ENCODE data around the gene PLCH1. TPM values are rescaled to one million over a fixed set of nuclear protein-coding genes. Genes with fewer than 3 reads are reported as not detected.

PLCH1 gene
- total and polyA plus RNA-seq, 2 experiments from 2014 or later, result 2.6 to 5.8 TPM

DNA sequence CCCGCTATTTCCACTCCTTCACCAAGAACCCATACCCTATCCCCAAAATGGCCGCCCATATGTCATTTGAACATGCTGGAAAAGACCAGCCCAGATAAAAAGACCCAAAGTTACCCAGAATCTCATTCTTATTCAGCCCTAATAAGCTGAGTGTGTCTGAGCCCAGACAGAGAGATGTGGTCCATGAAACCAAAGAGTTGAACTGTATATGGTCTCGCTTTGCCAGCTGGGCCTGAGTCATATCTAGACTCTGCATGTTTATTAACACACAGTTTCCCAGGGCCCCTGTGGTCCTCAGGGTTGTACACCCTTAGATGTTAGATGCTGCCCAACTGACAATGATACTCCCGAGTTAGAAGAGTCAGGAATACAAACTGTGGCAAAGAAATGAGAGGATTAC, 249.5 kb downstream of the PLCH1 start:
- no peak for DNase-seq (ENCODE audit: low spot score)
- no peaks in the 10 kb centered on the region for H3K9me2 ChIP-seq (replicated peaks; ENCODE audit: insufficient read depth)
- no peak overlapping the region for H3K27ac ChIP-seq

DNA sequence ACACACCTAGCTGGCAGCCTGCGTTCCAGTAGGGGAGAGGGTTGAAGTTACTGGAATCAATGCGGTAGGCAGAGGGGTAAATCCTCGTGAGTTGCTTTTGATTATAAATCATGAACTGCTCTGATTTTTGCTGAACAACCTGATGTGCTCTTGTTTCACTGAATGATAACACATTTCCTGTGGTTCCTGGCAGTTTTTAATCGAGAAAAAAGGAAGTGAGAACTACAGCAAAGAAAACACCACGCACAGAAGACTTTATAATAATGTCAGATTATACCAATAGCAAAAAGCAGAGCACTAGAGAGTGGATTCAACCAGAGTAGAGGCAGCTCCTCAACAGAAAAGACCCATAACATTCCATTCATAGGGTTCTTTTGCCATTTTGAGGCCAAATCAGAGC, 250.5 kb downstream of the PLCH1 start:
- H2AFZ ChIP-seq, result no peak overlapping the region
- TF ChIP-seq, protein P1, sequence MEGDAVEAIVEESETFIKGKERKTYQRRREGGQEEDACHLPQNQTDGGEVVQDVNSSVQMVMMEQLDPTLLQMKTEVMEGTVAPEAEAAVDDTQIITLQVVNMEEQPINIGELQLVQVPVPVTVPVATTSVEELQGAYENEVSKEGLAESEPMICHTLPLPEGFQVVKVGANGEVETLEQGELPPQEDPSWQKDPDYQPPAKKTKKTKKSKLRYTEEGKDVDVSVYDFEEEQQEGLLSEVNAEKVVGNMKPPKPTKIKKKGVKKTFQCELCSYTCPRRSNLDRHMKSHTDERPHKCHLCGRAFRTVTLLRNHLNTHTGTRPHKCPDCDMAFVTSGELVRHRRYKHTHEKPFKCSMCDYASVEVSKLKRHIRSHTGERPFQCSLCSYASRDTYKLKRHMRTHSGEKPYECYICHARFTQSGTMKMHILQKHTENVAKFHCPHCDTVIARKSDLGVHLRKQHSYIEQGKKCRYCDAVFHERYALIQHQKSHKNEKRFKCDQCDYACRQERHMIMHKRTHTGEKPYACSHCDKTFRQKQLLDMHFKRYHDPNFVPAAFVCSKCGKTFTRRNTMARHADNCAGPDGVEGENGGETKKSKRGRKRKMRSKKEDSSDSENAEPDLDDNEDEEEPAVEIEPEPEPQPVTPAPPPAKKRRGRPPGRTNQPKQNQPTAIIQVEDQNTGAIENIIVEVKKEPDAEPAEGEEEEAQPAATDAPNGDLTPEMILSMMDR (IDR thresholded peaks at IDR 0.05; ENCODE audit: poor library complexity), result no peak
- DNase-seq (ENCODE audit: low spot score), result no peak
- H3K27ac ChIP-seq, result no peak overlapping the region
- no peaks in the 10 kb centered on the region for H3K36me3 ChIP-seq (replicated peaks; ENCODE audit: insufficient read depth, low read depth)
- no peaks in the 10 kb centered on the region for H4K20me1 ChIP-seq (ENCODE audit: insufficient read depth, poor library complexity, severe bottlenecking)
- H3K4me2 ChIP-seq, result no peak overlapping the region
- WGBS (ENCODE audit: low lambda C conversion rate, missing lambda C conversion rate), result 84% methylated on average over 5 of the region's 5 CpGs
- no peak overlapping the region for H3K4me3 ChIP-seq
- no peaks in the 10 kb centered on the region for H3K9me2 ChIP-seq (replicated peaks; ENCODE audit: insufficient read depth)
- no peaks in the 10 kb centered on the region for H3K9me3 ChIP-seq (ENCODE audit: low read depth)
- H3K27me3 ChIP-seq, result no peaks in the 10 kb centered on the region
- no peaks in the 10 kb centered on the region for H3K79me2 ChIP-seq
- no peaks in the 10 kb centered on the region for H3K4me1 ChIP-seq (ENCODE audit: insufficient read depth)

More for the DNA sequence above, 249.5 kb downstream of the PLCH1 start:
- H4K20me1 ChIP-seq (ENCODE audit: insufficient read depth, poor library complexity, severe bottlenecking), result no peaks in the 10 kb centered on the region
- no peaks in the 10 kb centered on the region for H3K27me3 ChIP-seq
- no peak overlapping the region for H3K4me2 ChIP-seq
- no peak overlapping the region for H2AFZ ChIP-seq
- no peaks in the 10 kb centered on the region for H3K79me2 ChIP-seq
- no peaks in the 10 kb centered on the region for H3K36me3 ChIP-seq (replicated peaks; ENCODE audit: insufficient read depth, low read depth)
- H3K4me3 ChIP-seq, result no peak overlapping the region
- WGBS (ENCODE audit: low lambda C conversion rate, missing lambda C conversion rate), result 93% methylated on average over 4 of the region's 4 CpGs
- no peaks in the 10 kb centered on the region for H3K4me1 ChIP-seq (ENCODE audit: insufficient read depth)
- no peaks in the 10 kb centered on the region for H3K9me3 ChIP-seq (ENCODE audit: low read depth)
- TF ChIP-seq, protein P1 (IDR thresholded peaks at IDR 0.05; ENCODE audit: poor library complexity), result no peak
- TF ChIP-seq EZH2 (IDR thresholded peaks at IDR 0.05; ENCODE audit: borderline replicate concordance) (no peak), EZH2phosphoT487 (IDR thresholded peaks at IDR 0.05; ENCODE audit: low read depth, severe bottlenecking, unreplicated experiment) (no peak)

DNA sequence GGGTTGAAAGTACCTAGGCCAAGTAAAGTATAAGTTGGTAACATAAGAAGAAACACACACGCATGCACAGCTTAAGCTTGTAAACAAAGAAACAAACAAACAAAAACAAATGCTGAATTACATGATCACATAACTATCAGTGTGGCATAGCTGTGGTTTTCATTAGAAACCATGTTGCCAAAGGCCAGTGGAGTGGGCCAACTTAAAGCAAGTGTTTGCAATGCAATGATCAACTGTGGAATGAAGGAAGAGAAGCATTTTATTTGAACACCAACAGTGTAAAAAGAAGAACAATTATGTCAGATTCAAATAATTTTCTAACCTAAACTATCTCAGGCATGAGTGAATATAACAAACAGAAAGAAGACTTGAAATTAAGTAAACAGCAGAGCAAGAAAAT, 252.0 kb downstream of the PLCH1 start:
- Histone ChIP-seq H3K4me2 (no peak overlapping the region), H3K4me1 (ENCODE audit: insufficient read depth) (no peaks in the 10 kb centered on the region), H3K27me3 (no peaks in the 10 kb centered on the region), H4K20me1 (ENCODE audit: insufficient read depth, poor library complexity, severe bottlenecking) (no peaks in the 10 kb centered on the region), H3K27ac (no peak overlapping the region), H3K9me3 (ENCODE audit: low read depth) (no peaks in the 10 kb centered on the region), H3K36me3 (replicated peaks; ENCODE audit: insufficient read depth, low read depth) (no peaks in the 10 kb centered on the region), H3K79me2 (no peaks in the 10 kb centered on the region), H2AFZ (no peak overlapping the region), H3K4me3 (no peak overlapping the region), H3K9me2 (replicated peaks; ENCODE audit: insufficient read depth) (no peaks in the 10 kb centered on the region)
- 100% methylated on average over 1 of the region's 1 CpG for WGBS (ENCODE audit: low lambda C conversion rate, missing lambda C conversion rate)
- TF ChIP-seq EZH2phosphoT487 (IDR thresholded peaks at IDR 0.05; ENCODE audit: low read depth, severe bottlenecking, unreplicated experiment) (no peak), EZH2 (IDR thresholded peaks at IDR 0.05; ENCODE audit: borderline replicate concordance) (no peak)
- TF ChIP-seq, protein P1 (IDR thresholded peaks at IDR 0.05; ENCODE audit: poor library complexity), result no peak
- no peak for DNase-seq (ENCODE audit: low spot score)

DNA sequence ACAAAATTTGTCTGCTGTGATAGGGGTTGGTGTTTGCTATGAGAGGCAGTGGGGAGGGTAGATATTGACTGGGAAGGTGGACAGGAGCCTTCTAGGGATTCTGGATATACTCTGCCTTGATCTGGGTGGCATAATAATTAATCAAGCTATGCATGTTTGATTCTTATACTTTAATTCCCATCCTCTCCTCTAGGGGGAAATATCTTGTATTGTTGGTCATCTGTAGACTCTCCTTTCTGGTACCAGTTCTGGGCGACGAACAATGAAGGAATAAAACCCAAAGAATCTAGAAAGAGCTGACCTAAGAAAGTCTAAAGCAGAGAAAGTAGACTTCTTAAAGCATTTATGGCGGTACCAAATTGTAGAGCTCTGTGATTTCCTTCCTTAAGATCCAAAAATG, 253.2 kb downstream of the PLCH1 start:
- Histone ChIP-seq H2AFZ (no peak overlapping the region), H3K27ac (no peak overlapping the region), H3K36me3 (replicated peaks; ENCODE audit: insufficient read depth, low read depth) (no peaks in the 10 kb centered on the region), H3K4me1 (ENCODE audit: insufficient read depth) (no peaks in the 10 kb centered on the region), H3K79me2 (no peaks in the 10 kb centered on the region), H4K20me1 (ENCODE audit: insufficient read depth, poor library complexity, severe bottlenecking) (no peaks in the 10 kb centered on the region), H3K27me3 (no peaks in the 10 kb centered on the region), H3K4me3 (no peak overlapping the region), H3K4me2 (no peak overlapping the region), H3K9me2 (replicated peaks; ENCODE audit: insufficient read depth) (no peaks in the 10 kb centered on the region), H3K9me3 (ENCODE audit: low read depth) (no peaks in the 10 kb centered on the region)
- TF ChIP-seq, protein P1 (IDR thresholded peaks at IDR 0.05; ENCODE audit: poor library complexity), result no peak
- no peak for DNase-seq (ENCODE audit: low spot score)
- WGBS (ENCODE audit: low lambda C conversion rate, missing lambda C conversion rate), result 98% methylated on average over 3 of the region's 3 CpGs

Data from hepatocyte (in vitro differentiated cells).